ENCODE results near the gene EBF3.

DNA sequence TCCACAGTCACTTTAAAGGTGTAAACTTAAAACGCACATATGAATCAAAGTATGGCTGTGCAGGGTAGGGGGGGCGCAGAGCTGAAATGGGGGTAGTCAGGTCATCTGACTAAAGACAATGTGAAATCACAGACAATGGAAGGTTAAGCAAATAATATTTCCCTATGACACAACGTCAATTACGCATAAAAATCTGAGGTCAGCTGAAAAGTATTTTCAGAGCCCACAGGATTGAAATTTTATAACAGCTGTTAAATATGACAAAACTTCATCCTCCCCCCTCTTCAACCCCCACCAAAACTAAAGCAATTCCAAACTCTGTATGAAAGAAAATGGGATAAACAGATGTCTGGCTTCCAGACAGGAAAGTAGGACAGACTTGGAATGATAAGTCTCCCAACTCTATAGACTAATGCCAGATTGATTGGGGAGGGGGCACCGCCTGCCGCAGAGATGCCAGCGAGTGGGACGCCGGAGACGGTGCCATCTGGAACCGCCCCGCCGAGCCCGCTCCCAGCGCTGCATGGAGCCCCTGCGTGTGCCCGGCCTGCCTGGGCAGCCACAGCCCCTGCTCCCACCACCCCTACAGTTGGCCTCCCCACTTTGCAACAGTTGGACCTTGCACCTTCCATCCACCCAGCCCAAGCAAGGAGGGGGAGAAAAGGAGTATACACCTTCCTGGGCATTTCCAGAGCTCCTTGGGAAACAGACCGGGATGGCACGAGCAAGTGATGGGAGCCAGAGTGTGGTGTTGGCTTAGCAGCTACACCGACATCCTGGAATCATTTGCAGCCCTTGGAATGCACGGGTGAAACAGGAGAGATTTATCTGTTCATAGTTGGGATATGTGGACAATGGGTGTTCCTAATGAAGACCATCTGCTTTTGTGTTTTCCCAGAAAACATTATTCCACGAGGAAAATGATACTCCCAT is 10.7 kb downstream of the EBF3 start:
- TF ChIP-seq CTCF (IDR thresholded peaks at IDR 0.05; ENCODE audit: borderline replicate concordance, extremely low read depth, low read length, poor library complexity, severe bottlenecking) (no peak), EZH2 (IDR thresholded peaks at IDR 0.05; ENCODE audit: borderline replicate concordance, low read depth, low read length, severe bottlenecking) (no peak)
